GM21367 (cell line): Measurements from ENCODE around the gene ABHD16A.
"Not testable (repeated sequence)": the region's sequence is repeated elsewhere in the genome, so short reads cannot be mapped to it uniquely, and the experiment has no call there.

ENCODE experiments used
- ATAC-seq: cut with Tn5 transposase; IDR thresholded peaks from one replicate; pipeline ENCODE4 v1.9.1; 2021; ENCODE audit not compliant: unreplicated experiment

ABHD16A gene

GRCh38 chr6:31715022-31715958, 12.2 kb upstream of the ABHD16A start, which contains the start of gene LY6G6D:
Gene LY6G6D (plus strand): TSS chr6:31715348. CDS start chr6:31715356, 8 bp downstream.
- ATAC-seq = no peak

- ATAC-seq = no peak
Measured at GRCh38 chr6:31713991-31714684, 11.0 kb upstream of the ABHD16A start.

GRCh38 chr6:31713465-31713864, 10.3 kb upstream of the ABHD16A start:
- ATAC-seq = no peak

DNA sequence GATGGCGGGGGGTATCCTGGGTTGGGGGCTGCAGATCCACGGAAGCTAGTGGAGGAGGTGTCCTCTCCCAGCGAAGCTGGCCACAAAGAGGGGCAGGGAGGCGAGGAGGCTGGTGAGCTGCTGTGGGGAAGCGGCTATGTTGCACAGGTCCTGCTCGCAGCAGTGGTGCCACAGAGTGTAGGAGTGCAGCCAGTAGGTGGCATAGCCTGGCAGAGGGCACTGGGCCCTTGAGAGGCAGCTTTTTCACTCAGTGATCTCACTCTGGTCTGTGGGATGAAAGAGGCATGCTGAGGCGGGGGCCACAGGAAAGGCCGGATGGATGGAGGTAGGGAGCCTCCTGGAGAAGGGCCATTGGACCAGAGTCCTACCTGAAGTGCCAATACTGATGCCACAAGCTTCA, 9.2 kb upstream of the ABHD16A start:
- no peak for ATAC-seq

DNA sequence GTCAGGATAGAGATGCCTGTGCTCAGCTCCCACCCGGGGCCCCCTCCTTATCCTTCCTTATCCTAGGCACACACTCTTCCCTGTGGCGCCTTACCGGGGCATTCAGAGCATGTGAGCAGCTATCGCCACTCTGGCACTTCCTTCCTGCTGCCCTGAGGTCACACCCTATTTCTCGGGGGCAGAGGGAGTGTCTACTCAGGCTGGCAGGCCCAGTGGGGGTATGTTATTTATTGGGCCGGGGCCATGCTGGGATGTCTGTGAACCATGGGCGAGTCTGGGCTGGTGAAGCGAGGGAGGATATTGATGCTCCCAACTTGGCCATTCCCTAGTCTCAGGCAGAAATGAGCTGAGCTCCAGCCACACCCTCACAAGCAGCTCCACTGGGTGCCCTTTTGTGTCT, 8.1 kb upstream of the ABHD16A start:
- ATAC-seq = no peak

GRCh38 chr6:31710523-31711219, 7.5 kb upstream of the ABHD16A start:
- ATAC-seq = no peak

DNA sequence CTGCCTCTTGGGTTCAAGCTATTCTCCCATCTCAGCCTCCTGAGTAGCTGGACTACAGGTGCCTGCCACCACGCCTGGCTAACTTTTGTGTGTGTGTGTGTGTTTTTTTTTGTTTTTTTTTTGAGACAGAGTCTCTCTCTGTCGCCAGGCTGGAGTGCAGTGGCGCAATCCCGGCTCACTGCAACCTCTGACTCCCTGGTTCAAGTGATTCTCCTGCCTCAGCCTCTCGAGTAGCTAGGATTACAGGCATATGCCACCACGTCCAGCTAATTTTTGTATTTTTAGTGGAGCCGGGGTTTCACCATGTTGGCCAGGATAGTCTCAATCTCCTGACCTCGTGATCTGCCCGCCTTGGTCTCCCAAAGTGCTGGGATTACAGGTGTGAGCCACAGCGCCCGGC, 6.0 kb upstream of the ABHD16A start:
- not testable (repeated sequence) for ATAC-seq

- no peak for ATAC-seq
Measured at GRCh38 chr6:31708224-31708623, 5.1 kb upstream of the ABHD16A start.

GRCh38 chr6:31707701-31708100, 4.6 kb upstream of the ABHD16A start:
- no peak for ATAC-seq

DNA sequence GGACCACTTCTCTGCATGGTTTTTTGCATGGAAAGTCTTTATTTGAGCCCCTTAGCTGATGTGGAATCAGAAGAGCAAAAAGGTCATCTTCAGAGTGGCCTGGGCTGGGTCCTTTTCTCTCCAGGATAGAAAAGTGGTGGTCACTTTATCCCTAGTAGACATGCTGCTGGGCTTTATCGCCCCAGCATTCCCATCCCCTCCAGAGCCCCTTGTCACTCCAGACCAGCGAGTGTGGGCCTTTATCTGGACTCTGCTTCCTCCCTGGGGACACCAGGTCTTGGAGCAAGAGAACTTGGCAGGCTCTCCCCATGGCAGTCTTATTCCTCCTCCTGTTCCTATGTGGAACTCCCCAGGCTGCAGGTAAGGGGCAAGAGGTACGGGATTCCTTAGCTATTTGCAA, 3.5 kb upstream of the ABHD16A start, which contains the start of gene LY6G6F:
LY6G6F (plus strand) TSS at position 268 of the 400 bp plus-strand sequence; CDS start at position 309, 41 bp downstream.
- ATAC-seq = no peak

- ATAC-seq = no peak
Measured at GRCh38 chr6:31705931-31706330, 2.8 kb upstream of the ABHD16A start.

DNA sequence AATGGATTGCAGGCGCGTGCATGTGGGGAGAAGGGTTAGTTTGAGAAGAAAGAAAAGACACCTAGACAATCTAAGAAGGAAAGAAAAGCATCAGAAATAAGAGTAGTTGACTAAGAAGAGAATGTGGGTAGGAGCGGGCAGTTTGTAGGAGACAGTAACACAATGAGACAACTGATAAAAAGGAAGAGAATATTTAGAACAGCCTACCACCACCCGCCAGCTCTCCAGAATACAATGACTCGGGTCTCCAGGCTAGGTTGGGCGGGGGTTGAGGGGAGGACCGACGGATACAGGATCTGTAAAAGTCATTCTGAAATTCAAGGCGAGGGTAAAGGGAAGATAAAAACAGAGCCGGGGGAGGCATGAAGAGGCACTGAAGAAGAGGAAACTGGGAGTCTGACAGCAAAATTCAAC, 712 bp downstream of the ABHD16A start:
- no peak for ATAC-seq

- no peak for ATAC-seq
Measured at GRCh38 chr6:31701666-31702404, 1.3 kb downstream of the ABHD16A start.

GRCh38 chr6:31700740-31701401, 2.3 kb downstream of the ABHD16A start:
- no peak for ATAC-seq

GRCh38 chr6:31697555-31697954, 5.6 kb downstream of the ABHD16A start:
- no peak for ATAC-seq

- ATAC-seq = no peak
Measured at GRCh38 chr6:31693535-31693934, 9.6 kb downstream of the ABHD16A start.

DNA sequence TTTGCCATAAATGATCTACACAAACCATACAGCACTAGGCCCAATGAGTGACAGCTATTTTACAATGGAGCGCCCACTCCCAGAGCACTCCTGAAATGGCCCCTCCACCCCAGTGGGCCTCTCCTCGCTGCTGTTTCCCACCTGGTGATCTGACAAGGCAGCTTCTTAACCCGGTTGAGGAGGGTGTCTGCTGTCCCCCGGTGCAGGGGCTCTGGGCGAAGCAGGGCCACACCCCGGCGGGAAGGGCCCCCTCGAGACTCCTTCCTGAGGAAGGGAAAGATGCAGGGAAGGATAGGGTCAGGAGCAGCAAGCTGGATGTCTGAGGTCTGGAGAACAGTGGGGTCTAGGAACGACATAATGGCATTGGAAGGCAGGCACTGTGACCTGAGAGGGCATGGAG, 10.2 kb downstream of the ABHD16A start:
- ATAC-seq = no peak

DNA sequence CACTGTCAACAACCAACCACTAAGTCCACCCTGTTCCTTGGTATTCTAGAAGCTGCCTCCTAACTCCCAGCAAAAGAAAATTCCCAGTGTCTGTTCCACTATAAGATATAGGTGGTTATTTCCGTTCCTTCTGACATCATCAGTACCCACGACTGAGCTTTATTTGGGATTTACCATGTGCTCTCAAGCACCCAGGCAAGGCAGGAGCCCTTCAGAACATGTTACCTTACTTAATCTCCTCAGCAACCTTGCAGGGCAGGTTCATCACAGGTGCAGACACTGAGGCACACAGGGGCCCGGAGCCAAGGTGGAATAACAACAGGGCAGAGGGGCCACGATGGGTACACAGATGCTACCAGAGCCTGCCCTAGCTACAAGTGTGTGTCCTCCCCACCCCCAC, 10.8 kb downstream of the ABHD16A start:
- no peak for ATAC-seq

DNA sequence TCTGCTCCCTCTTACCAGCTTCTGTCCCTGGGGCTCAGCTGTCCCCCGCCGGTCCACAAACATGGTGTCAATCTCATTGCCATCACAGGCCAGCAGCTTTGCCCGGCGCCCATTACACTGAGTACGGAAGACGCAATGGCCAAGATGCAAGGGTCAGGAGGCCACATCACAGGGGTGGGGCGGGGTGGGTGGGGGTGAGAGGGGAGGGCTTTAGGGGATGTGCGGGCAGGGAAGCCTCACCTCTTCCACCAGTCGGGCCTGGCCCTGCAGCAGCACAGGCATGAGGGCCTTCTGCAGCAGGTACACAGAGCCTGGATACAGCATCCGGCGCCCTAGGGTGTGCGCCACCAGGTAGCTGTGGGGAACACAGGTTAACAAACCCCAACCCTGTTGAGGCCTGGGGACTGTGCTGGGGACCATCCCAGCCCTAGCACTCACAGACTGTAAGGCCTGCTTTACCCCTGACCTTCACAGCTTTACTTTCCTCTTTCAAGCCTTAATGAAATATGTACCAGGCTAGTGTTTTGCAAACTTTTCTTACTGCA, 11.5 kb downstream of the ABHD16A start:
- ATAC-seq = no peak

DNA sequence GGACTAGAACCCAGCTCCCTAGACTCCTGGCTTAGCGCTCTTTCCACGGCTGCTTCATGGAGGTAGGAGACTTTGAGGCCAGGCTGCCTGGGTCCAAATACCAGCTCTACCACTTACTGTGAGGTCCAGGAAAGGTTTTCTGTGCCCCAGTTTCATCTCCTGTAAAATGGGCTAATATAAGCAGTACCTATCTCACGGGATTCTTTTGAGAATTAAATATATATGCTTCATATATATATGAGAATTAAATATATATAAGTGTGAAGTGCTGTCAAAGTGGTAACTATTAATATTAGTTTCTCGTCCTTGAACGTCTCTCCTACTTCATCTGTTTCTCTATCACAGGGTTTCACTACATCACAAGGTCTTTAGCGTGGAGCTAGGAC, 12.1 kb downstream of the ABHD16A start:
- ATAC-seq = no peak
